A673 (cell line): ENCODE measurements around the gene CFAP161. TPM values are rescaled to one million over a fixed set of nuclear protein-coding genes. Genes with fewer than 3 reads are reported as not detected.

Experiments used
- BruUV-seq: library from RNA; stranded (reverse); fragments of 400-500 nt; replicated peaks from 2 replicates; lab custom pipeline; 2021; lab: Mats Ljungman, UMichigan
- CTCF ChIA-PET: fragments of 300-600 bp; sonication (Branson Sonifier 250); formaldehyde crosslinking; loops from one replicate; lab custom pipeline; 2022; ENCODE audit warnings: antibody characterized with exemption; lab: Charles Lee
- POLR2A ChIA-PET: fragments of 300-600 bp; sonication (Branson Sonifier 250); formaldehyde crosslinking; loops from one replicate; lab custom pipeline; 2022; ENCODE audit warnings: antibody characterized with exemption; ENCODE audit not compliant: low non-redundant PET; lab: Charles Lee
- DNase-seq: peaks from one replicate; pipeline ENCODE4 v3.0.0-alpha.2; 2015; ENCODE audit warnings: low spot score
- H3K27ac ChIP-seq: fragments of 200-600 bp; sonication (generic); 2 replicates; pipeline ENCODE4 v1.5.1; 2016; ENCODE audit warnings: mixed run types, low read depth, mild to moderate bottlenecking, mixed read lengths, antibody characterized with exemption, low read length; ENCODE audit not compliant: poor library complexity, severe bottlenecking
- H3K27me3 ChIP-seq: fragments of 200-600 bp; sonication (generic); replicated peaks from 2 replicates; pipeline ENCODE4 v1.6.1; 2017; ENCODE audit warnings: mixed run types, low read depth, mild to moderate bottlenecking, mixed read lengths, antibody characterized with exemption, low read length; ENCODE audit not compliant: insufficient read depth, poor library complexity
- H3K36me3 ChIP-seq: fragments of 200-600 bp; sonication (generic); 2 replicates; pipeline ENCODE4 v1.6.1; 2016; ENCODE audit warnings: mixed run types, mild to moderate bottlenecking, mixed read lengths, antibody characterized with exemption, low read length; ENCODE audit not compliant: insufficient read depth, poor library complexity, severe bottlenecking
- H3K4me1 ChIP-seq: fragments of 200-600 bp; sonication (generic); 2 replicates; pipeline ENCODE4 v1.6.1; 2017; ENCODE audit warnings: mixed run types, mild to moderate bottlenecking, mixed read lengths, antibody characterized with exemption, low read length; ENCODE audit not compliant: insufficient read depth, poor library complexity, severe bottlenecking
- H3K4me3 ChIP-seq: fragments of 200-600 bp; sonication (generic); 2 replicates; pipeline ENCODE4 v1.5.1; 2016; ENCODE audit warnings: low read depth, mixed run types, mild to moderate bottlenecking, mixed read lengths, low read length; ENCODE audit not compliant: poor library complexity, severe bottlenecking
- H3K9me3 ChIP-seq: fragments of 200-600 bp; sonication (generic); 2 replicates; pipeline ENCODE4 v1.6.1; 2016; ENCODE audit warnings: mixed run types, low read depth, mild to moderate bottlenecking, mixed read lengths, antibody characterized with exemption, low read length; ENCODE audit not compliant: poor library complexity, severe bottlenecking
- CTCF ChIP-seq: fragments of 300-800, 200-600 bp; sonication (generic); conservative IDR thresholded peaks from 2 replicates; pipeline ENCODE4 v1.5.1; 2017; ENCODE audit warnings: low read depth, mild to moderate bottlenecking, antibody characterized with exemption, low read length, moderate library complexity, mixed read lengths
- EZH2 ChIP-seq: fragments of 200-600 bp; sonication (generic); IDR thresholded peaks from 2 replicates; pipeline ENCODE4 v1.6.1; 2017; ENCODE audit warnings: borderline replicate concordance, low read depth, mild to moderate bottlenecking, mixed read lengths, antibody characterized with exemption, low read length; ENCODE audit not compliant: poor library complexity, severe bottlenecking
- intact Hi-C: fragments of 100-400 bp; cut with micrococcal nuclease; formaldehyde crosslinking; loops from one replicate; pipeline ENCODE4 v1.10.0; 2022; ENCODE audit not compliant: unreplicated experiment
- total RNA-seq: library from RNA; stranded (reverse); gene quantifications from 2 replicates; pipeline ENCODE4 v1.2.3, GENCODE V29; 2021

The CFAP161 gene
- total RNA-seq, 1 experiment from 2014 or later: 2.8 TPM

GRCh38 chr15:81183439-81183775, 49.3 kb downstream of the CFAP161 start:
- Histone ChIP-seq H3K27me3 (peaks cover 5% of the 10 kb centered on the region), H3K9me3 (no peaks in the 10 kb centered on the region), H3K27ac (no peak overlapping the region), H3K36me3 (no peaks in the 10 kb centered on the region), H3K4me3 (no peak overlapping the region), H3K4me1 (no peaks in the 10 kb centered on the region)
- ChIA-PET CTCF (no interaction called here), POLR2A (no interaction called here)
- intact Hi-C loops: no loop called here
- BruUV-seq: no TSS peak
- TF ChIP-seq CTCF (no peak), EZH2 (no peak)
- no peak for DNase-seq

GRCh38 chr15:81184188-81184587, 50.1 kb downstream of the CFAP161 start:
- H3K9me3 ChIP-seq: no peaks in the 10 kb centered on the region
- BruUV-seq: no TSS peak
- ChIA-PET CTCF (no interaction called here), POLR2A (no interaction called here)
- no peak for DNase-seq
- H3K36me3 ChIP-seq: no peaks in the 10 kb centered on the region
- intact Hi-C loops: no loop called here
- H3K27me3 ChIP-seq: peaks cover 5% of the 10 kb centered on the region
- no peaks in the 10 kb centered on the region for H3K4me1 ChIP-seq
- no peak overlapping the region for H3K27ac ChIP-seq
- TF ChIP-seq CTCF: no peak
- no peak for TF ChIP-seq EZH2
- H3K4me3 ChIP-seq: no peak overlapping the region

- intact Hi-C loops: no loop called here
- no TSS peak for BruUV-seq
- peaks cover 5% of the 10 kb centered on the region for H3K27me3 ChIP-seq
- no peak for TF ChIP-seq EZH2
- no peak for TF ChIP-seq CTCF
- H3K9me3 ChIP-seq: no peaks in the 10 kb centered on the region
- no peaks in the 10 kb centered on the region for H3K4me1 ChIP-seq
- H3K4me3 ChIP-seq: no peak overlapping the region
- H3K36me3 ChIP-seq: no peaks in the 10 kb centered on the region
- POLR2A ChIA-PET: interaction anchor here (0.6 kb wide), 1 partner anchor 15 kb away, joined by 3 read pairs; no protein-coding TSS in a partner anchor
- H3K27ac ChIP-seq: no peak overlapping the region
- CTCF ChIA-PET: no interaction called here
- no peak for DNase-seq
These were observed 51.7 kb downstream of the CFAP161 start for GRCh38 chr15:81185631-81186295.
